ENCODE data around the gene MBD4.
"Not testable (repeated sequence)": the region's sequence is repeated elsewhere in the genome, so short reads cannot be mapped to it uniquely, and the experiment has no call there.

DNA sequence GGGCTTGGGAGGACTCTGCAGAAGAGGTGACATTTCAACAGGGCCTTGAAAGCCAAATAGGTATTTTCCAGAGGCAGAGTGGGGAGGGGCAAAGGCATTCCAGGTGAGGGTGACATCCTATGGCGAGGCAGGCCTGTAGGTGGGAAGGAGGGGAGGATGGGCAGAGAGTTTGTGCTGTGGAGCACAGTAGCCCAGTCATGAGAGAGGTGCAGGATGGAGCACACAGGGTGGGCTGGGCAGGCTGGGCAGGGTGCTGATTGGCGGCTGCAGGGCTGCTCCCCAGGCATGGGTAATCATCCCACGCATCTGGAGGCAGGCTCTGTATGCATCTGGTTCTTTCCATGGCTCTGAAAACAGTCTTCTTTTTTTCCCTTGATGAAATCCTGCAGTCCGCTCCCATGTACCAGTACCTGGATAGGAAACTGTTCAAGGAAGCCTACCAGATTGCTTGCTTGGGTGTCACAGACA is 48.2 kb upstream of the MBD4 start:
- TF ChIP-seq, protein P1, sequence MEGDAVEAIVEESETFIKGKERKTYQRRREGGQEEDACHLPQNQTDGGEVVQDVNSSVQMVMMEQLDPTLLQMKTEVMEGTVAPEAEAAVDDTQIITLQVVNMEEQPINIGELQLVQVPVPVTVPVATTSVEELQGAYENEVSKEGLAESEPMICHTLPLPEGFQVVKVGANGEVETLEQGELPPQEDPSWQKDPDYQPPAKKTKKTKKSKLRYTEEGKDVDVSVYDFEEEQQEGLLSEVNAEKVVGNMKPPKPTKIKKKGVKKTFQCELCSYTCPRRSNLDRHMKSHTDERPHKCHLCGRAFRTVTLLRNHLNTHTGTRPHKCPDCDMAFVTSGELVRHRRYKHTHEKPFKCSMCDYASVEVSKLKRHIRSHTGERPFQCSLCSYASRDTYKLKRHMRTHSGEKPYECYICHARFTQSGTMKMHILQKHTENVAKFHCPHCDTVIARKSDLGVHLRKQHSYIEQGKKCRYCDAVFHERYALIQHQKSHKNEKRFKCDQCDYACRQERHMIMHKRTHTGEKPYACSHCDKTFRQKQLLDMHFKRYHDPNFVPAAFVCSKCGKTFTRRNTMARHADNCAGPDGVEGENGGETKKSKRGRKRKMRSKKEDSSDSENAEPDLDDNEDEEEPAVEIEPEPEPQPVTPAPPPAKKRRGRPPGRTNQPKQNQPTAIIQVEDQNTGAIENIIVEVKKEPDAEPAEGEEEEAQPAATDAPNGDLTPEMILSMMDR (IDR thresholded peaks at IDR 0.05), result not testable (repeated sequence)
- TF ChIP-seq POLR2A (IDR thresholded peaks at IDR 0.05), result not testable (repeated sequence)

All from right lobe of liver (tissue), 4 donors.